IMR-90 (cell line): ENCODE results near the gene NANOS3. TPM values are rescaled to one million over a fixed set of nuclear protein-coding genes. Genes with fewer than 3 reads are reported as not detected.
A peak's percentile ranks its signal among the peaks of the same experiment; 100 is the strongest.

Experiments
- ATAC-seq: fragments of 200-7000 bp; cut with Tn5 transposase; 2 replicates; pipeline ENCODE4 v1.9.1; 2020; ENCODE audit warnings: low read depth, mild to moderate bottlenecking, moderate library complexity
- BruUV-seq: library from RNA; stranded (reverse); fragments of 400-500 nt; replicated peaks from 2 replicates; lab custom pipeline; 2021; lab: Mats Ljungman, UMichigan
- CTCF ChIA-PET: fragments of 300-600 bp; formaldehyde crosslinking; extraction: SDS; loops from one replicate; lab custom pipeline; 2021; ENCODE audit warnings: antibody characterized with exemption; lab: Yijun Ruan, JAX
- POLR2A ChIA-PET: fragments of 300-600 bp; sonication (Branson Sonifier 250); formaldehyde crosslinking; loops from one replicate; lab custom pipeline; 2022; ENCODE audit warnings: antibody characterized with exemption; ENCODE audit not compliant: unreplicated experiment; lab: Charles Lee
- DNase-seq: peaks from one replicate; pipeline ENCODE4 v3.0.0; 2013
- H2AFZ ChIP-seq: replicated peaks from 2 replicates; pipeline ENCODE3; 2013; ENCODE audit warnings: low read length, mild to moderate bottlenecking; ENCODE audit not compliant: poor library complexity
- H2AK5ac ChIP-seq: 2 replicates; pipeline ENCODE4 v1.6.1; 2013; ENCODE audit warnings: low read depth, low read length, inconsistent platforms
- H2AK9ac ChIP-seq: replicated peaks from 2 replicates; pipeline ENCODE3; 2013; ENCODE audit warnings: mild to moderate bottlenecking, low read depth, low read length, moderate library complexity; ENCODE audit not compliant: poor library complexity
- H2BK120ac ChIP-seq: 2 replicates; pipeline ENCODE4 v1.6.1; 2013; ENCODE audit warnings: low read depth, low read length, inconsistent platforms
- H2BK15ac ChIP-seq: 3 replicates; pipeline ENCODE4 v1.6.1; 2013; ENCODE audit warnings: low read depth, low read length, inconsistent platforms
- H2BK20ac ChIP-seq: 2 replicates; pipeline ENCODE4 v1.6.1; 2013; ENCODE audit warnings: low read depth, mild to moderate bottlenecking, inconsistent platforms, low read length, moderate library complexity
- H2BK5ac ChIP-seq: 2 replicates; pipeline ENCODE4 v1.6.1; 2013; ENCODE audit warnings: mild to moderate bottlenecking, low read depth, low read length, inconsistent platforms; ENCODE audit not compliant: poor library complexity, severe bottlenecking
- H3K14ac ChIP-seq: replicated peaks from 2 replicates; pipeline ENCODE4 v1.6.1; 2013; ENCODE audit warnings: low read depth, low read length, inconsistent platforms
- H3K18ac ChIP-seq: 2 replicates; pipeline ENCODE4 v1.6.1; 2013; ENCODE audit warnings: low read depth, low read length, control low read depth
- H3K23ac ChIP-seq: 2 replicates; pipeline ENCODE4 v1.6.1; 2013; ENCODE audit warnings: low read depth, low read length, inconsistent platforms
- H3K27ac ChIP-seq: 2 replicates; pipeline ENCODE4 v1.5.1; 2013; ENCODE audit warnings: mild to moderate bottlenecking, control low read depth, low read length; ENCODE audit not compliant: insufficient read depth
- H3K27me3 ChIP-seq: 2 replicates; pipeline ENCODE4 v1.6.1; 2013; ENCODE audit warnings: low read length; ENCODE audit not compliant: control insufficient read depth, insufficient read depth
- H3K36me3 ChIP-seq: 2 replicates; pipeline ENCODE4 v1.6.1; 2013; ENCODE audit warnings: low read length, mixed read lengths; ENCODE audit not compliant: control insufficient read depth, insufficient read depth
- H3K4ac ChIP-seq: 2 replicates; pipeline ENCODE4 v1.6.1; 2013; ENCODE audit warnings: low read depth, low read length, inconsistent platforms
- H3K4me1 ChIP-seq: 2 replicates; pipeline ENCODE4 v1.6.1; 2013; ENCODE audit warnings: low read length, mixed read lengths; ENCODE audit not compliant: control insufficient read depth, insufficient read depth
- H3K4me2 ChIP-seq: 2 replicates; pipeline ENCODE4 v1.6.1; 2013; ENCODE audit warnings: low read depth, mild to moderate bottlenecking, control low read depth, low read length, moderate library complexity
- H3K4me3 ChIP-seq: 2 replicates; pipeline ENCODE4 v1.5.1; 2013; ENCODE audit warnings: low read depth, mild to moderate bottlenecking, control low read depth, low read length, moderate library complexity; ENCODE audit not compliant: insufficient read depth
- H3K56ac ChIP-seq: 2 replicates; pipeline ENCODE4 v1.6.1; 2013; ENCODE audit warnings: low read length, inconsistent platforms; ENCODE audit not compliant: insufficient read depth; ENCODE audit errors: extremely low read depth
- H3K79me1 ChIP-seq, 2 experiments: 2 replicates each; pipeline ENCODE4 v1.6.1; 2013; ENCODE audit warnings: low read length in 2 of 2, inconsistent platforms in 1 of 2, low read depth in 1 of 2
- H3K9ac ChIP-seq: 2 replicates; pipeline ENCODE4 v1.6.1; 2013; ENCODE audit warnings: low read depth, low read length, control low read depth
- H3K9me1 ChIP-seq: 2 replicates; pipeline ENCODE4 v1.6.1; 2013; ENCODE audit warnings: low read length, inconsistent platforms; ENCODE audit not compliant: insufficient read depth
- H3K9me3 ChIP-seq: 2 replicates; pipeline ENCODE4 v1.6.1; 2013; ENCODE audit warnings: low read length; ENCODE audit not compliant: control insufficient read depth, insufficient read depth
- H4K20me1 ChIP-seq: 2 replicates; pipeline ENCODE4 v1.6.1; 2013; ENCODE audit warnings: low read length, inconsistent platforms; ENCODE audit not compliant: insufficient read depth
- H4K5ac ChIP-seq: 2 replicates; pipeline ENCODE4 v1.6.1; 2013; ENCODE audit warnings: mild to moderate bottlenecking, low read depth, low read length, control low read depth
- H4K8ac ChIP-seq, 2 experiments: 2 replicates each; pipeline ENCODE4 v1.6.1; 2013; ENCODE audit warnings: low read depth in 2 of 2, low read length in 2 of 2, control low read depth in 1 of 2, inconsistent platforms in 1 of 2
- H4K91ac ChIP-seq: 2 replicates; pipeline ENCODE4 v1.6.1; 2013; ENCODE audit warnings: low read depth, low read length, inconsistent platforms; ENCODE audit not compliant: insufficient read depth
- BHLHE40 ChIP-seq: fragments of 150-350 bp; IDR thresholded peaks from 2 replicates; pipeline ENCODE4 v1.6.1; 2016; ENCODE audit warnings: mild to moderate bottlenecking, low read depth, low read length
- CEBPB ChIP-seq: IDR thresholded peaks from 2 replicates; pipeline ENCODE4 v1.6.1; 2012; ENCODE audit warnings: low read depth, low read length, improper control_type of control experiment
- CTCF ChIP-seq: conservative IDR thresholded peaks from 2 replicates; pipeline ENCODE4 v1.5.1; 2012; ENCODE audit warnings: mild to moderate bottlenecking, low read depth, low read length, improper control_type of control experiment
- ELK1 ChIP-seq: fragments of 150-350 bp; IDR thresholded peaks from 2 replicates; pipeline ENCODE4 v1.6.1; 2016; ENCODE audit warnings: low read depth, mild to moderate bottlenecking, low read length, moderate library complexity, borderline replicate concordance
- MXI1 ChIP-seq: IDR thresholded peaks from 2 replicates; pipeline ENCODE4 v1.6.1; 2012; ENCODE audit warnings: low read depth, mild to moderate bottlenecking, low read length, moderate library complexity, borderline replicate concordance
- NFE2L2 ChIP-seq: fragments of 150-350 bp; IDR thresholded peaks from 2 replicates; pipeline ENCODE4 v1.6.1; 2016; ENCODE audit warnings: low read depth, mild to moderate bottlenecking, low read length
- POLR2A ChIP-seq: IDR thresholded peaks from 2 replicates; pipeline ENCODE4 v1.6.1; 2012; ENCODE audit warnings: mild to moderate bottlenecking, low read depth, low read length
- RAD21 ChIP-seq: IDR thresholded peaks from 2 replicates; pipeline ENCODE4 v1.6.1; 2012; ENCODE audit warnings: low read length, improper control_type of control experiment
- RCOR1 ChIP-seq: IDR thresholded peaks from 2 replicates; pipeline ENCODE4 v1.6.1; 2012; ENCODE audit warnings: mild to moderate bottlenecking, low read length, improper control_type of control experiment; ENCODE audit not compliant: insufficient replicate concordance
- RFX5 ChIP-seq: IDR thresholded peaks from 2 replicates; pipeline ENCODE4 v1.8.0; 2012; ENCODE audit warnings: low read depth, mild to moderate bottlenecking, low read length, moderate library complexity
- SMC3 ChIP-seq: fragments of 150-350 bp; IDR thresholded peaks from 2 replicates; pipeline ENCODE4 v1.6.1; 2016; ENCODE audit warnings: low read depth, mild to moderate bottlenecking, antibody characterized with exemption, low read length, moderate library complexity
- USF2 ChIP-seq: fragments of 150-350 bp; IDR thresholded peaks from 2 replicates; pipeline ENCODE4 v1.6.1; 2017; ENCODE audit warnings: mild to moderate bottlenecking, antibody characterized with exemption, low read length, low read depth
- WGBS, 2 experiments: methylation state at CpG; one replicate each; pipeline versions ENCODE4 v1.1.5 to v1.1.7; 2013; ENCODE audit warnings: missing lambda C conversion rate in 2 of 2; ENCODE audit not compliant: insufficient read length in 1 of 2; ENCODE audit errors: extremely low coverage in 2 of 2; 5-methylcytosine and 5-hydroxymethylcytosine counted together
- dilution Hi-C: fragments of 300-500 bp; cut with HindIII; formaldehyde crosslinking; loops from one replicate; pipeline ENCODE4 v1.14.3; 2018; ENCODE audit warnings: low sequenced_read_pairs; ENCODE audit not compliant: unreplicated experiment
- in situ Hi-C: fragments of 300-500 bp; cut with MboI; formaldehyde crosslinking; loops from 3 replicates; pipeline ENCODE4 v1.14.3; 2019; ENCODE audit warnings: low sequenced_read_pairs, inconsistent platforms, mixed read lengths
- intact Hi-C: fragments of 100-400 bp; cut with micrococcal nuclease; formaldehyde crosslinking; loops from 2 replicates; pipeline ENCODE4 v1.10.0; 2022
- polyA plus RNA-seq, 3 experiments: library from polyadenylated mRNA; depleted of rRNA; stranded (reverse); fragments of >200 nt; gene quantifications; 2 replicates each; pipeline ENCODE4 v1.2.3, GENCODE V29; 2012; ENCODE audit warnings: low replicate concordance in 1 of 3
- total RNA-seq: library from RNA; depleted of rRNA; stranded (reverse); fragments of >200 nt; gene quantifications from 2 replicates; pipeline ENCODE4 v1.2.3, GENCODE V29; 2012

NANOS3 gene
- total and polyA plus RNA-seq, 2 of the 4 experiments (the other 2 are of a cell fraction) = 0.63 TPM; not detected in 1

GRCh38 chr19:13843104-13843921 lies 33.6 kb upstream of the NANOS3 start:
- no TSS peak for BruUV-seq
- peak overlapping the region; percentile 90 for H2BK20ac ChIP-seq
- peak overlapping the region; percentile 91 for H2AFZ ChIP-seq
- peak overlapping the region; percentile 74; the same call in 1 of the 2 replicates for H3K23ac ChIP-seq
- WGBS, 2 experiments = 0% methylated on average over 2 of the region's 24 CpGs; no CpG with 5 or more reads in 1 of the 2 experiments
- dilution Hi-C loops = no loop called here
- peak overlapping the region; percentile 98 for H2AK9ac ChIP-seq
- peak overlapping the region; percentile 79 for H3K18ac ChIP-seq
- peak overlapping the region; percentile 65 to 92; a peak in 3 of 4 replicates for H4K8ac ChIP-seq
- CTCF ChIA-PET = interaction anchor here (0.6 kb wide), 1 partner anchor 59 kb away, joined by 3 read pairs; no protein-coding TSS in a partner anchor
- H2BK15ac ChIP-seq = peak overlapping the region; percentile 94
- peak overlapping the region; percentile 93 for H3K14ac ChIP-seq
- H3K27ac ChIP-seq = peak overlapping the region; percentile 90
- H4K20me1 ChIP-seq = peaks cover 43% of the 10 kb centered on the region
- peak overlapping the region; percentile 91 for H2BK5ac ChIP-seq
- H4K91ac ChIP-seq = peak overlapping the region; percentile 86
- intact Hi-C loops = no loop called here
- H2BK120ac ChIP-seq = peak overlapping the region; percentile 92
- in situ Hi-C loops = loop anchor here (10.0 to 25.0 kb wide), 2 partner anchors 689 to 1056 kb away; partner anchors contain the start of genes HOOK2, IER2, JUNB and STX10
- peak overlapping the region; percentile 98 for H3K4ac ChIP-seq
- peak overlapping the region; percentile 62 for H3K56ac ChIP-seq
- POLR2A ChIA-PET = interaction anchor here (0.6 kb wide), 1 partner anchor 10 kb away, joined by 4 read pairs; no protein-coding TSS in a partner anchor
- peak overlapping the region; percentile 80 for H3K9ac ChIP-seq
- H3K79me1 ChIP-seq = peaks cover 15 to 47% of the 10 kb centered on the region in 2 experiments
- peak overlapping the region; percentile 83 for H3K4me2 ChIP-seq
- peak; percentile 47 for DNase-seq
- peaks cover 7% of the 10 kb centered on the region; the same call in 1 of the 2 replicates for H3K36me3 ChIP-seq
- H3K27me3 ChIP-seq = no peaks in the 10 kb centered on the region
- peaks cover 32% of the 10 kb centered on the region for H3K4me1 ChIP-seq
- 0 out of 2 replicates have a peak, but pooled peaks cover 3% of the 10 kb centered on the region for H3K9me1 ChIP-seq
- TF ChIP-seq RCOR1 (no peak), MXI1 (no peak), CEBPB (no peak), RAD21 (no peak), CTCF (no peak), USF2 (no peak), SMC3 (no peak), RFX5 (no peak), POLR2A (no peak), NFE2L2 (no peak), ELK1 (no peak), BHLHE40 (no peak)
- H3K9me3 ChIP-seq = no peaks in the 10 kb centered on the region
- peak overlapping the region; percentile 50 for H4K5ac ChIP-seq
- peak overlapping the region; percentile 39 for H3K4me3 ChIP-seq
- H2AK5ac ChIP-seq = peak overlapping the region; percentile 97
- no peak for ATAC-seq
